ENCODE data around the gene TUBGCP4. TPM values are rescaled to one million over a fixed set of nuclear protein-coding genes. Genes with fewer than 3 reads are reported as not detected.

The TUBGCP4 gene
- total and polyA plus RNA-seq, 9 of the 15 experiments (the other 6 are each of a cell fraction or from before 2014, with no cell fraction given), result 10.7 to 50.2 (median 29.6) TPM

- no TSS peak for BruUV-seq (replicated peaks)
- no peaks in the 10 kb centered on the region for H3K4me1 ChIP-seq (replicated peaks in 1 of 2; ENCODE audit: control insufficient read depth in 2 of 2, insufficient read depth in 2 of 2, low read length in 2 of 2)
- ATAC-seq (no peak), FAIRE-seq (no peak), DNase-seq (ENCODE audit: extremely low read depth in 1 of 4, low spot score in 3 of 4) (no peak)
- no peaks in the 10 kb centered on the region for H3K9me1 ChIP-seq (ENCODE audit: control insufficient read depth, insufficient read depth, low read length)
- in situ Hi-C loops (cut with MboI) (no loop called here), intact Hi-C loops (cut with micrococcal nuclease) (no loop called here)
- H3K4me3 ChIP-seq, result no peak overlapping the region
- ChIA-PET CTCF (ENCODE audit: low intra/inter-chr PET ratio) (no interaction called here), POLR2A (interaction anchor here (0.6 to 1.6 kb wide), 3 partner anchors 9 to 385 kb away, joined by 3 to 7 read pairs (median 5); partner anchors contain the start of genes TUBGCP4 and ZSCAN29)
- H3K9me3 ChIP-seq (replicated peaks; ENCODE audit: control insufficient read depth, insufficient read depth, low read depth, low read length), result no peaks in the 10 kb centered on the region
- TF ChIP-seq HCFC1 (IDR thresholded peaks at IDR 0.05; ENCODE audit: low read depth, low read length) (no peak), HNRNPLL (IDR thresholded peaks at IDR 0.05; ENCODE audit: low read depth, low read length, poor library complexity, severe bottlenecking) (no peak), ZNF175 (CRISPR knock-in tag; IDR thresholded peaks at IDR 0.05; ENCODE audit: low read depth) (no peak), CEBPG (CRISPR knock-in tag; IDR thresholded peaks at IDR 0.05) (no peak), CEBPG (tag; conservative IDR thresholded peaks at IDR 0.05 in 1 of 2, IDR thresholded peaks at IDR 0.05 in 1 of 2) (no peak), MEF2D (tag; conservative IDR thresholded peaks at IDR 0.05; ENCODE audit: low read depth) (no peak), ATF1 (CRISPR knock-in tag; IDR thresholded peaks at IDR 0.05) (no peak), ATF1 (tag; IDR thresholded peaks at IDR 0.05) (no peak), PRMT5 (CRISPR knock-in tag; IDR thresholded peaks at IDR 0.05) (no peak), ZNF408 (CRISPR knock-in tag; IDR thresholded peaks at IDR 0.05; ENCODE audit: low read depth) (no peak), USF1 (CRISPR knock-in tag; IDR thresholded peaks at IDR 0.05) (no peak), ZFP91 (CRISPR knock-in tag; IDR thresholded peaks at IDR 0.05) (no peak), ZNF76 (CRISPR knock-in tag; IDR thresholded peaks at IDR 0.05; ENCODE audit: borderline replicate concordance) (no peak), RBM22 (IDR thresholded peaks at IDR 0.05; ENCODE audit: low read depth, low read length, poor library complexity, severe bottlenecking) (no peak), FOXK2 (conservative IDR thresholded peaks at IDR 0.05 in 1 of 2, IDR thresholded peaks at IDR 0.05 in 1 of 2; ENCODE audit: low read depth in 2 of 2) (no peak)
- no peak overlapping the region for H3K4me2 ChIP-seq (ENCODE audit: insufficient read depth, low read length)
- WGBS (ENCODE audit: insufficient coverage, low coverage, missing lambda C conversion rate), result 83% methylated on average over 2 of the region's 2 CpGs
- no peak overlapping the region for H3K9ac ChIP-seq (ENCODE audit: insufficient read depth in 1 of 2, low read depth in 2 of 2, low read length in 2 of 2)
- H3K27ac ChIP-seq (ENCODE audit: extremely low read depth, low read depth, low read length), result no peak overlapping the region
- H3K36me3 ChIP-seq (ENCODE audit: control insufficient read depth, insufficient read depth, low read length), result peaks cover 59% of the 10 kb centered on the region
- H3K27me3 ChIP-seq (ENCODE audit: control insufficient read depth in 2 of 2, insufficient read depth in 2 of 2, low read length in 2 of 2), result no peaks in the 10 kb centered on the region
- no peaks in the 10 kb centered on the region for H3K79me2 ChIP-seq (ENCODE audit: control insufficient read depth, insufficient read depth, low read length)
- no peaks in the 10 kb centered on the region for H4K20me1 ChIP-seq (replicated peaks; ENCODE audit: control insufficient read depth, insufficient read depth, low read length)
- H2AFZ ChIP-seq (ENCODE audit: low read depth, low read length), result no peak overlapping the region
Measured at GRCh38 chr15:43352693-43353382, 18.1 kb upstream of the TUBGCP4 start.

Data from K562 (cell line).